GM13977 (cell line): Measurements from ENCODE around the gene QKI.

Experiments
- DNase-seq: peaks from one replicate; pipeline ENCODE4 v3.0.0; 2012; ENCODE audit warnings: low spot score
- CTCF ChIP-seq: IDR thresholded peaks from 2 replicates; pipeline ENCODE4 v1.5.1; 2012; ENCODE audit warnings: mild to moderate bottlenecking, control low read depth; ENCODE audit not compliant: insufficient read depth; ENCODE audit errors: extremely low read depth, missing control alignments
- in situ Hi-C: fragments of 300-500 bp; cut with MboI; formaldehyde crosslinking; loops from one replicate; pipeline ENCODE4 v1.12.0; 2022; ENCODE audit warnings: low sequenced_read_pairs, low pct_unique_long_range_greater_than_20kb, mixed read lengths, inconsistent platforms; ENCODE audit not compliant: unreplicated experiment

Gene QKI

GRCh38 chr6:163626073-163626867 lies 211.8 kb downstream of the QKI start:
- in situ Hi-C loops: no loop called here
- DNase-seq: no peak
- TF ChIP-seq CTCF: no peak

GRCh38 chr6:163627274-163628062 lies 212.9 kb downstream of the QKI start:
- in situ Hi-C loops: no loop called here

More at GRCh38 chr6:163627274-163628062, 212.9 kb downstream of the QKI start:
- DNase-seq: peak; percentile 54
- TF ChIP-seq CTCF: no peak
